ENCODE results near the gene ACTN4.

Gene ACTN4

DNA sequence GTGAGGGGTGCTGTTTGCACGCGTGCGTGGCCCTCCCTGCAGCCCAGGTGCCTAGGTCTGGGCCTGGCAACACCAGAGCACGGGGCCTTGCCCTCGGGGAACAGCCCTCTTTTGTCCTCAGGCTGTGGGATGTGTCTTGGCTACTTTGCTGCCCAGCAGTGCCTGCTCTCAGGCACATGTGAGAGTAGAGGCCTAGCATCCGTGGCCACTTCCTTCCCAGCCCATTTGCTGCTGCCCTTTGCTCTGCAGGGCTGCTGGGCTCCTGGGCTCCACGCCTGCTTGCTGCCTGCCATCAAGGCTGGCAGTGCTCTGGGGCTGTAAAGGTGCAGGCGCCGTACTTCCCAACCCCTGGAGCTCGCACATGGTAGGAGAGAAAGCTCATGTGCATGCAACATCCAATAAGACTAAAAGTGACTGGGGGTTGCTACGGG lies 50.2 kb downstream of the ACTN4 start:
- no peak for DNase-seq

- no peak for DNase-seq
Observed at GRCh38 chr19:38698225-38699026, 51.0 kb downstream of the ACTN4 start.

GRCh38 chr19:38699027-38699346 lies 51.5 kb downstream of the ACTN4 start:
- DNase-seq = no peak

GRCh38 chr19:38699647-38700349 lies 52.3 kb downstream of the ACTN4 start:
- no peak for DNase-seq

DNA sequence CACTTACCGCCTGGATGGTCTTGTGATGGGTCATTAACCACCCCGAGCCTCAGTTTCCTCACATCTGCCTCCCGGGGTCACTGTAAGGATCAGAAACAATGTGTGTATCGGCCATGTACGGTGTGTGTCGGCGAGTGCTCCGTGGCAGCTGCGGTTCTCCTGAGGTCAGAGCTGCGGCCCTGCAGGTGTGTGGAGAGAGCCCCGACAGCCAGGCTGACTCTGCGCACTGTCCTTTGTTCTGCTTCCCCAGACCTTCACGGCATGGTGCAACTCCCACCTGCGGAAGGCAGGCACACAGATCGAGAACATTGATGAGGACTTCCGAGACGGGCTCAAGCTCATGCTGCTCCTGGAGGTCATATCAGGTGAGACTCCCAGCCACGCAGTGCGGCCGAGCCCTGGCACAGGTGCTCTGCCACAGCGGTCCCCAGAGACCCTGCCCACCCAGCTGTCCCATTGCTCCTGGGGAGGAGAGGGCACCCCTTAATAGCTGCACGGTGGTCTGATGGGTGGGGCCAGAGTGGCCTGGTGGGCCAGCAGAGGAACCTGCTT lies 53.0 kb downstream of the ACTN4 start:
- DNase-seq = no peak

DNA sequence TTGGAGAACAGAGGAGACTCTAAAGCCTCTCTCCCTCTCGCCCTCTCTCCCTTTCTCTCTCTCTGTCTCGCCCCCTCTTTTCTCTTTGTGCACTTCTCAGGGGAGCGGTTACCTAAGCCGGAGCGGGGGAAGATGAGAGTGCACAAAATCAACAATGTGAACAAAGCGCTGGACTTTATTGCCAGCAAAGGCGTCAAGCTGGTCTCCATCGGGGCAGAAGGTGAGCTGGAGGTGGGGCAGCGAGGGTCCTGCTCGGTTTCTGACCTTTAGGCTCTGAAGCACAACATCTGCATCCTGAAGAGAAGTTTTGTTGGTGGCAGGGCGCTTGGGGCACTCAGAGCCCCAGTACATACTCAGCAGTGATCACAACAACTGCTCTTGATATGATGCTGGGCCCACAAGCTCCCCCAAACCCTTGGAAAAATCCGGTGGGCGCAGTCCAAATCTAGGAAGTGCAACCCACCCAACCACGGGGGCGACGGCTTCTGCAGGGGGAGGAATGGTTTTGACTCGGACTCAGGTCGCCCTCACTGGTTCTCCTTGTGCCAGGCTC lies 53.5 kb downstream of the ACTN4 start:
- DNase-seq = no peak

- DNase-seq = no peak
Observed at GRCh38 chr19:38701455-38702063, 54.1 kb downstream of the ACTN4 start.

GRCh38 chr19:38702278-38702677 lies 54.8 kb downstream of the ACTN4 start:
- no peak for DNase-seq

- no peak for DNase-seq
Observed at GRCh38 chr19:38703509-38703908, 56.1 kb downstream of the ACTN4 start.

DNA sequence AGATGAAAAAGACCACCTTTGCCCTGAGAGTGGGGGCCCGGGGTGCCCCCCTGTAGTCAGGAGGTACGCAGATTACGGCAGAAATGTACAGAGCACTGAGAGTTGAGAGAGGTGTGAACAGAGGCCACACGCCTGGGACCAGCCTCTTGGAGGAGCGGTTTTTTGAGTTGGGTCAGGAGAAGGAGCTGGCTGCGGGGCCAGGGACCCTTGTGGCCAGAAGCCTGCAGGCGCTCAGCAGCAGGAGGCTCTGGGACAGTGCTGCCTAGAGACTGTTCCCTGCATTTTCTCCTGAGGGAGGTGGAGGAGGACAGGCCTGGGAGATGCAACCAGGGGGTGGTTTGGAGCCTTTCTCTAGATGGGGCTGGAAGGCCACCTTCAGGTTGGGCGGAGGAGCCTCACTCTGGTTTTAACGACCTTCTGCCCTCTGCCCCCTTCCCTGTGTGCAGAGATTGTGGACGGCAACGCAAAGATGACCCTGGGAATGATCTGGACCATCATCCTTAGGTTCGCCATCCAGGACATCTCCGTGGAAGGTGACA lies 57.1 kb downstream of the ACTN4 start:
- DNase-seq = no peak

GRCh38 chr19:38705197-38706019 lies 58.0 kb downstream of the ACTN4 start:
- DNase-seq = no peak

DNA sequence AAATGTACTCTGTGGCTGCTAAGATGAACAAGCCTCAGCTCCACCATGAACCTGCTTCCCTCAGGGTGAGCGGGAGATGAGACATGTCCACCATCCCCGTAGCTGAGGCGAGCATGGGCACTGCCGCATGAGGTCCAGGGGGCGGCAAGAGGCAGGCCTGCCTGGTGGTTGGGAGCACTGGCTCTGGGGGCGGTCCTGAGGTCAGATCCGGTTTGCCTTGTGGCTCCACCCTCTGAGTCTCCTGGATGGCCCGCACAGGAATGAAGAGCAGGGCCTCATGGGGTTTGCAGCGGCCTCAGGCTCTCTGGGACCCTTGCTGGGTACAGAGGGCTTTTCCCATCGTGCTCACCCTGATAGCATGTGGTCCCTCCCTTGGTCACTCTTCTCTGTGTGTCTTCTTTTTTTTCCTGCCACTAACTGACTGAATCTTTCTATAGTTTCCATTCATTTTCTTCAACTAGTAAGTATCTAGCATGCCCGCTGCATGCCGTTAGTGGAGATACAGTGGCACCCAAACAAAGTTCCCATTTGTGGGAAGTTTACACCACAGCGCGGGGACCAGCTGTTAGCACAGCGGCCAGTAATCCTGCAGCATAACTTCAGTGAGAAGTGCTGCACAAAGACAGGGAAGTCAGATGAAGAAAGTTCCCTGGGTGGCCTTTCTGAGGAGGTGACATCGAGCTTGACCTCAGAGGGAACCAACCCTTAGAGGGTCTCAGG lies 59.5 kb downstream of the ACTN4 start:
- no peak for DNase-seq

GRCh38 chr19:38707512-38708114 lies 60.2 kb downstream of the ACTN4 start:
- no peak for DNase-seq

GRCh38 chr19:38708413-38709024 lies 61.1 kb downstream of the ACTN4 start:
- DNase-seq = no peak

DNA sequence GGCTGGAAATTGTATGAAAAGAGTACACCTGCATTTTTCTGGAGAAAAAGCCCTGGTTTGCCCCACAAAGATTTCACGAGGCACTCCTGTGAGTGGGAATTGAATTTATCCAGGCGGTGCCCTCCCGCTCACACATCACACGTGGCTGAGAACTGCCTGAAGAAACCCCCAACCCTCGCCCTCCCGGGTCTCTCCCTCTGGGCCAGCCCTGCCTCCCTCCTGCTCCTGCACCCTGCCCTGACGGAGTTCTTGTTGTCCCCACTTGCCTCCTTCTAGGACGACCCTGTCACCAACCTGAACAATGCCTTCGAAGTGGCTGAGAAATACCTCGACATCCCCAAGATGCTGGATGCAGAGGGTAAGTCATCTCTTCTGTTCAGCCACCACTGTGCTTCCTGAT lies 61.7 kb downstream of the ACTN4 start:
- no peak for DNase-seq

GRCh38 chr19:38709671-38710415 lies 62.4 kb downstream of the ACTN4 start:
- DNase-seq = no peak

- DNase-seq = no peak
Observed at GRCh38 chr19:38710416-38710702, 62.9 kb downstream of the ACTN4 start.

DNA sequence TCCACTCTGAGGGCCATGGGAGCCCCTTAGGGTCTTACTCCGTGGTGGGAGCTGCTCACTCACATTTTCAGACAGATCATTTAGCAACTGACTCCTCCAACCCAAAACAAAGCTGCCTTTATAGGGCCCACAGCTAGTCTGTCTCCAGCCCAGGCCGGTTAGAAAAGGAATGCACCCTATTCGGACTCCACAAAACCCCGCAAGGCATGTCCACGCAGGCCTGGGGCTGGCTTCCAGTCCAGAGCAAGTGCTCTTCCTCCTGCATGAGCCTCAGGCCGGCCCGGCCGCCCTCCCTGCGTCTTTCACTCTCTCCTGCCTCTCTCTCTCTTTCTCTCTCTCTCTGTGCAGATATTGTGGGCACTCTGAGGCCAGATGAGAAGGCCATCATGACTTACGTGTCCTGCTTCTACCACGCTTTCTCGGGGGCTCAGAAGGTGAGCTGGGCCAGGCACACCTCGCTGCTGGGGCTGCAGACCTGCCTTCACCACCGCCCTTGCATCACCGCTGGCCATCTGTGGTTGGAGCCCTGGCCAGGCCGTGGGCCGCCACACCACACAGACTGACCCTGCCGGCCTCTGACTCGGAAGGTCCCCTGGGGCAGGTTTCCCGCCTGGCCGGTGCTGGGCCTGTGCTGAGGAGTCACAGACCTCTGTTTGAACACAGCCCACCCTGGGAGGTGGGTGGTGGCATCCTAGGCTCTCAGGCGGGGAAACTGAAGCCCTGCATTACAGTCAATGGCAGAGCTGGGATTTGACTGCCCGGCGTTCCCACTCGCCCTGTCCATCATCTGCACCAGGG lies 63.7 kb downstream of the ACTN4 start:
- no peak for DNase-seq

GRCh38 chr19:38711726-38712153 lies 64.3 kb downstream of the ACTN4 start:
- DNase-seq = no peak
